ENCODE results near the gene C15orf61. TPM values are rescaled to one million over a fixed set of nuclear protein-coding genes. Genes with fewer than 3 reads are reported as not detected.

C15orf61 gene
- polyA plus RNA-seq, 2 of the 4 experiments (the other 2 are of a cell fraction), result 3.6 to 5.9 TPM

- TF ChIP-seq KDM5A (IDR thresholded peaks at IDR 0.05), result no peak
- TF ChIP-seq NR3C1 (IDR thresholded peaks at IDR 0.05), result no peak
- no peak for TF ChIP-seq ZFP36 (IDR thresholded peaks at IDR 0.05; ENCODE audit: borderline replicate concordance, partially characterized antibody)
- no peak for TF ChIP-seq NFE2L2 (conservative IDR thresholded peaks at IDR 0.05; ENCODE audit: low read length)
- TF ChIP-seq CBX2 (IDR thresholded peaks at IDR 0.05; ENCODE audit: borderline replicate concordance, low read depth), result no peak
- no peak for TF ChIP-seq USF2 (IDR thresholded peaks at IDR 0.05)
- TF ChIP-seq RFX5 (IDR thresholded peaks at IDR 0.05), result no peak
- POLR2A ChIA-PET, result no interaction called here
- Histone ChIP-seq H3K27ac (no peak overlapping the region), H3K9me3 (no peaks in the 10 kb centered on the region), H3K4me2 (no peak overlapping the region), H3K4me1 (no peaks in the 10 kb centered on the region), H3K4me3 (no peak overlapping the region)
- ATAC-seq (no peak), DNase-seq (ENCODE audit: low read depth in 1 of 2, low spot score in 1 of 2) (no peak), FAIRE-seq (no peak)
- CTCF ChIA-PET, result interaction anchor here (1.1 to 2.2 kb wide), 3 partner anchors 13 to 25 kb away, joined by 3 to 11 read pairs (median 3); no protein-coding TSS in a partner anchor
- WGBS (ENCODE audit: missing lambda C conversion rate), result 66% methylated on average over 2 of the region's 2 CpGs
These were observed 39.3 kb upstream of the C15orf61 start for GRCh38 chr15:67481680-67482079.

DNA sequence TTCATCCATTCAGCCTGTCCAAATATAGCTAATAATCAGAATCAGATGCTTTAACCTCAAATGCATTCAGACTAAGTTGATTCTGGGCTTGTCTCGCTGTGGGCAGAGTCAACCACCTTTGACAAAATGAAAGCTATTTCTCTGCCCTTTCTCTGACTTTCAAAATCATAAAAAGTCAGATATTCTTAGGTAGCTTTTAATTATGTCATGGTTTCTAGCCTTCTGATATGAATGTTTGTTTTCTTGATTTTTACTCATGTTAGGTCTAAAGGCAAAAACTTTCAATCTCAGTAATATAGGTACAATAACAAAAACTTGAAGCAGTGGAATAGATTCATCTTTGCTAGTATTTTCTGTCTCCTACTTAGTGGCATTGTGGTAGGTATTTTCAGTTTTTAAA lies 25.3 kb upstream of the C15orf61 start:
- no peaks in the 10 kb centered on the region for H3K4me1 ChIP-seq
- H3K9me3 ChIP-seq, result no peaks in the 10 kb centered on the region
- DNase-seq (ENCODE audit: low read depth in 1 of 2, low spot score in 1 of 2), result no peak
- no peak overlapping the region for H3K27ac ChIP-seq
- peak; percentile 89 for FAIRE-seq
- H3K4me2 ChIP-seq, result no peak overlapping the region
- CTCF ChIA-PET, result interaction anchor here (0.8 to 2.4 kb wide), 4 partner anchors 13 to 342 kb away, joined by 3 to 8 read pairs (median 3); no protein-coding TSS in a partner anchor
- TF ChIP-seq NR3C1 (IDR thresholded peaks at IDR 0.05), result no peak
- TF ChIP-seq SMC3 (IDR thresholded peaks at IDR 0.05), result no peak
- TF ChIP-seq RFX5 (IDR thresholded peaks at IDR 0.05), result no peak
- TF ChIP-seq, protein P1, sequence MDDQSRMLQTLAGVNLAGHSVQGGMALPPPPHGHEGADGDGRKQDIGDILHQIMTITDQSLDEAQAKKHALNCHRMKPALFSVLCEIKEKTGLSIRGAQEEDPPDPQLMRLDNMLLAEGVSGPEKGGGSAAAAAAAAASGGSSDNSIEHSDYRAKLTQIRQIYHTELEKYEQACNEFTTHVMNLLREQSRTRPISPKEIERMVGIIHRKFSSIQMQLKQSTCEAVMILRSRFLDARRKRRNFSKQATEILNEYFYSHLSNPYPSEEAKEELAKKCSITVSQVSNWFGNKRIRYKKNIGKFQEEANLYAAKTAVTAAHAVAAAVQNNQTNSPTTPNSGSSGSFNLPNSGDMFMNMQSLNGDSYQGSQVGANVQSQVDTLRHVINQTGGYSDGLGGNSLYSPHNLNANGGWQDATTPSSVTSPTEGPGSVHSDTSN (IDR thresholded peaks at IDR 0.05), result no peak
- TF ChIP-seq RAD21 (conservative IDR thresholded peaks at IDR 0.05 in 1 of 2, IDR thresholded peaks at IDR 0.05 in 1 of 2), result no peak
- TF ChIP-seq RARB (CRISPR knock-in tag; IDR thresholded peaks at IDR 0.05), result no peak
- TF ChIP-seq HOXB13 (CRISPR knock-in tag; IDR thresholded peaks at IDR 0.05; ENCODE audit: low read depth), result no peak
- no peak for TF ChIP-seq EP300 (IDR thresholded peaks at IDR 0.05)
- TF ChIP-seq FOXS1 (CRISPR knock-in tag; IDR thresholded peaks at IDR 0.05), result no peak
- H3K4me3 ChIP-seq, result no peak overlapping the region
- POLR2A ChIA-PET, result no interaction called here
- WGBS (ENCODE audit: missing lambda C conversion rate), result 89% methylated on average over 1 of the region's 1 CpG
- no peak for ATAC-seq

DNA sequence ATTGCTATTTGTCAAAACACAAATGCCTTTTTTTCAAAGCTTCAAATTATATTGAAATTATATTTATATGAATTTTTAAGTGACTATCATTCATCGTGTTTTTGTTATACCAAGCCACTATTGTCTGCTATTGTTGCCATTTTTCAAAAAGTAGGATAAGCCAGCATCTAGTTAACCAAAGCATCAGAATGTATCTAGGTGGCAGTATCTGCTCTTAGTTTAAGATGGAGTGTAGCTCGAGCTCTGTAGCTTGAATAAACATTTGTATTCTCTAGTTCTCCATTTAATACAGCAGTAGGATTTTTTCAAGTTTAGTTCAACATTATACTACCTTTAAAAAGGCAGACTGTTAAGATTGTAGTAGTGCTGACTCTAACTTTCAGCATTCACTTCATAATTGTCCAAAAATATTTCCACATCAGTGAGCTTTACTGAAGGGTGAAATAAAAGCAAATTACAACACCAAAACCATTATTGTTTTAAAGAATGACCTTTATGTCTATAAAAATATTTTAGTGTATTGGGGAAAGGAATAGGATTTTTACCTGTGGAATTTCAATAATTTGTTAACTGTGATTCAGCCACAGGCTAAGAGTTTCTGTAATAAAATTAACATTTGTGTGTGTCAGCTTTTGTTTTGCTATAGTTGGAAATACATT lies 19.6 kb upstream of the C15orf61 start:
- peak in 1 of 2 experiments; percentile 33 for DNase-seq (ENCODE audit: low read depth in 1 of 2, low spot score in 1 of 2)
- TF ChIP-seq REST (IDR thresholded peaks at IDR 0.05) (no peak), SMC3 (IDR thresholded peaks at IDR 0.05) (peak; percentile 50), EP300 (IDR thresholded peaks at IDR 0.05) (no peak), NFE2L2 (conservative IDR thresholded peaks at IDR 0.05; ENCODE audit: low read length) (no peak), RAD21 (conservative IDR thresholded peaks at IDR 0.05 in 1 of 2, IDR thresholded peaks at IDR 0.05 in 1 of 2) (peak; percentile 50 to 65; a peak in 4 of 5 replicates), CBX2 (IDR thresholded peaks at IDR 0.05; ENCODE audit: borderline replicate concordance, low read depth) (no peak)
- TF ChIP-seq, protein P2, sequence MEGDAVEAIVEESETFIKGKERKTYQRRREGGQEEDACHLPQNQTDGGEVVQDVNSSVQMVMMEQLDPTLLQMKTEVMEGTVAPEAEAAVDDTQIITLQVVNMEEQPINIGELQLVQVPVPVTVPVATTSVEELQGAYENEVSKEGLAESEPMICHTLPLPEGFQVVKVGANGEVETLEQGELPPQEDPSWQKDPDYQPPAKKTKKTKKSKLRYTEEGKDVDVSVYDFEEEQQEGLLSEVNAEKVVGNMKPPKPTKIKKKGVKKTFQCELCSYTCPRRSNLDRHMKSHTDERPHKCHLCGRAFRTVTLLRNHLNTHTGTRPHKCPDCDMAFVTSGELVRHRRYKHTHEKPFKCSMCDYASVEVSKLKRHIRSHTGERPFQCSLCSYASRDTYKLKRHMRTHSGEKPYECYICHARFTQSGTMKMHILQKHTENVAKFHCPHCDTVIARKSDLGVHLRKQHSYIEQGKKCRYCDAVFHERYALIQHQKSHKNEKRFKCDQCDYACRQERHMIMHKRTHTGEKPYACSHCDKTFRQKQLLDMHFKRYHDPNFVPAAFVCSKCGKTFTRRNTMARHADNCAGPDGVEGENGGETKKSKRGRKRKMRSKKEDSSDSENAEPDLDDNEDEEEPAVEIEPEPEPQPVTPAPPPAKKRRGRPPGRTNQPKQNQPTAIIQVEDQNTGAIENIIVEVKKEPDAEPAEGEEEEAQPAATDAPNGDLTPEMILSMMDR (IDR thresholded peaks at IDR 0.05), result peak; percentile 56
- POLR2A ChIA-PET, result no interaction called here
- peak; percentile 83 for FAIRE-seq
- Histone ChIP-seq H3K4me1 (no peaks in the 10 kb centered on the region), H3K4me3 (no peak overlapping the region), H3K27ac (no peak overlapping the region), H3K9me3 (no peaks in the 10 kb centered on the region), H3K4me2 (no peak overlapping the region)
- WGBS (ENCODE audit: missing lambda C conversion rate), result 17% methylated on average over 2 of the region's 2 CpGs
- ATAC-seq, result peak; percentile 62 to 77; a peak in 4 of 6 replicates
- CTCF ChIA-PET, result interaction anchor here (0.6 to 4.9 kb wide), 13 partner anchors 9 to 598 kb away, joined by 3 to 30 read pairs (median 3); no protein-coding TSS in a partner anchor
